Natural killer cell (primary cell): ENCODE results near the gene ACOT7. TPM values are rescaled to one million over a fixed set of nuclear protein-coding genes. Genes with fewer than 3 reads are reported as not detected.

Source experiments
- ATAC-seq, 3 donors: fragments of 150-1000 bp in 2 of 3; fragments of 200-7000 bp in 1 of 3; cut with Tn5 transposase; 1 replicate in 1 of 3; 2 replicates in 2 of 3; pipeline ENCODE4 v1.10.0; 2021; ENCODE audit warnings: mild to moderate bottlenecking in 2 of 3, moderate library complexity in 2 of 3
- DNase-seq, 2 donors: peaks; one replicate each; pipeline versions ENCODE4 v3.0.0 to v3.0.0-alpha.2; 2013 to 2021; ENCODE audit warnings: mixed read lengths in 1 of 2
- H3K27ac ChIP-seq: one replicate; pipeline ENCODE4 v1.5.1; 2013; ENCODE audit warnings: mild to moderate bottlenecking, low read length
- H3K27me3 ChIP-seq: one replicate; pipeline ENCODE4 v1.6.1; 2013; ENCODE audit warnings: low read length; ENCODE audit not compliant: control insufficient read depth, insufficient read depth
- H3K36me3 ChIP-seq: one replicate; pipeline ENCODE4 v1.6.1; 2013; ENCODE audit warnings: low read length; ENCODE audit not compliant: control insufficient read depth, insufficient read depth
- H3K4me1 ChIP-seq: one replicate; pipeline ENCODE4 v1.6.1; 2013; ENCODE audit warnings: low read length; ENCODE audit not compliant: control insufficient read depth, insufficient read depth
- H3K4me3 ChIP-seq: one replicate; pipeline ENCODE4 v1.5.1; 2013; ENCODE audit warnings: low read length
- H3K9me3 ChIP-seq: one replicate; pipeline ENCODE4 v1.6.1; 2013; ENCODE audit warnings: low read length; ENCODE audit not compliant: control insufficient read depth, insufficient read depth
- H3K27ac Mint-ChIP-seq, 2 donors: one replicate each; pipeline ENCODE4 v1.8.0; 2022; ENCODE audit warnings: mild to moderate bottlenecking in 2 of 2, mixed read lengths in 2 of 2, moderate library complexity in 1 of 2
- H3K27me3 Mint-ChIP-seq, 2 donors: one replicate each; pipeline ENCODE4 v1.8.0; 2022; ENCODE audit warnings: low read depth in 2 of 2, mixed read lengths in 2 of 2
- H3K36me3 Mint-ChIP-seq: one replicate; pipeline ENCODE4 v1.8.0; 2022; ENCODE audit warnings: mixed read lengths
- H3K4me1 Mint-ChIP-seq, 2 donors: one replicate each; pipeline ENCODE4 v1.8.0; 2022; ENCODE audit warnings: mixed read lengths in 2 of 2
- H3K4me3 Mint-ChIP-seq: one replicate; pipeline ENCODE4 v1.8.0; 2022; ENCODE audit warnings: mild to moderate bottlenecking, moderate library complexity, mixed read lengths
- H3K9me3 Mint-ChIP-seq, 2 donors: one replicate each; pipeline ENCODE4 v1.8.0; 2022; ENCODE audit warnings: mixed read lengths in 2 of 2
- WGBS: methylation state at CpG from one replicate; pipeline ENCODE4 v1.1.7; 2013; ENCODE audit warnings: missing lambda C conversion rate; ENCODE audit not compliant: insufficient coverage; 5-methylcytosine and 5-hydroxymethylcytosine counted together
- intact Hi-C: fragments of 100-400 bp; cut with micrococcal nuclease; formaldehyde crosslinking; loops from one replicate; pipeline ENCODE4 v1.14.2; 2022
- total RNA-seq, 4 donors: library from RNA; stranded (reverse); fragments of 120-200 nt in 1 of 4; gene quantifications; one replicate each; pipeline versions ENCODE4 v1.2.3 to v1.2.4, GENCODE V29; 2013 to 2022
- TF ChIP-seq, protein P1 (sequence below): fragments of 200-600 bp; IDR thresholded peaks from one replicate; pipeline ENCODE4 v1.8.0; 2022; ENCODE audit warnings: antibody characterized with exemption

ACOT7 gene
- total RNA-seq, 3 donors from 2014 or later (not counting 1 experiment from before 2014, with no cell fraction given) = 11.5 to 16.9 (median 15.4) TPM

DNA sequence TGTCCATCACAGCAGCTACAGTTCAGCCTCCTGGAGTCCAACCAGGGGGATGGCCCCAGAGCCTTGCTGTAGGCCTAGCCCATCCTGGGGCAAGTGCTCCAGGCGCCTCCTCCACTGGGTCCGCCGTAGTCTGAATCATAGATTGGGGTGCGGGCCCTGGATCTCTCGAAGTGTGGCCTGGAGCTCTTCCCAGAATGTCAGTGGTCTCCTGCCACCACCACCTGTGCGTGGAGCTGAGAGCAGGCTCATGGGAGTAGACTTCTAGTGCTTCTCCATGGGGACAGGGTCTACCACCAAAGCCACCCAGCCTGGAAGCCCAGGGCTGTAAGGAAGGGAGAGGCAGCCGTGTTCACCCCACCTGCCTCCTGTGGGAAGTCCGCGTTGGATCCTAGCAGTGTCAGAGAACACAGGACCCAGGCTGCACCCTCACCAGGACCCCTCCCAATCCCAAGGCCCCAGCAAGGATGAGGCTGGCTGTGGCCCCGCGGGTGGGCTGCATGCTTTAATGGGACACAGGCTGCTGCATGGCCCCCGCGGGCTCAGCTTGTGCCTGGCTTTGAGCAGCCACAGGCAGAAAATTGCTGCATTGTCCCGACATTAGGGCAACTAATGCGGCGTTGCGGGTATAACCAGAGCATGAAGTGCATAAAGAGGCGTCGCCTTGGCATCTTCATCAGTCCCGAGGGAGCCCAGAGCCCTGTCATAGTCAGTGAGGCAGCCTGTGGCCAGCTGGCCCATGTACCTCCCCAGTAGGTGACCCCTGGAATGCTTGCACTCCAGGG lies 150.3 kb downstream of the ACOT7 start:
- no peaks in the 10 kb centered on the region for H3K9me3 ChIP-seq

GRCh38 chr1:6241887-6242740 lies 151.5 kb downstream of the ACOT7 start:
- Histone ChIP-seq H3K27ac (no peak overlapping the region), H3K27me3 (peaks cover 51% of the 10 kb centered on the region), H3K4me1 (peaks cover 19% of the 10 kb centered on the region), H3K36me3 (no peaks in the 10 kb centered on the region), H3K9me3 (no peaks in the 10 kb centered on the region), H3K4me3 (no peak overlapping the region)
- Mint-ChIP-seq H3K27me3 (peaks cover 25 to 44% of the 10 kb centered on the region in 2 donors), H3K36me3 (no peaks in the 10 kb centered on the region), H3K4me3 (no peak overlapping the region), H3K27ac (no peak overlapping the region), H3K9me3 (no peaks in the 10 kb centered on the region), H3K4me1 (peaks cover 5 to 16% of the 10 kb centered on the region in 2 donors)
- no peak for ATAC-seq
- TF ChIP-seq, protein P1, sequence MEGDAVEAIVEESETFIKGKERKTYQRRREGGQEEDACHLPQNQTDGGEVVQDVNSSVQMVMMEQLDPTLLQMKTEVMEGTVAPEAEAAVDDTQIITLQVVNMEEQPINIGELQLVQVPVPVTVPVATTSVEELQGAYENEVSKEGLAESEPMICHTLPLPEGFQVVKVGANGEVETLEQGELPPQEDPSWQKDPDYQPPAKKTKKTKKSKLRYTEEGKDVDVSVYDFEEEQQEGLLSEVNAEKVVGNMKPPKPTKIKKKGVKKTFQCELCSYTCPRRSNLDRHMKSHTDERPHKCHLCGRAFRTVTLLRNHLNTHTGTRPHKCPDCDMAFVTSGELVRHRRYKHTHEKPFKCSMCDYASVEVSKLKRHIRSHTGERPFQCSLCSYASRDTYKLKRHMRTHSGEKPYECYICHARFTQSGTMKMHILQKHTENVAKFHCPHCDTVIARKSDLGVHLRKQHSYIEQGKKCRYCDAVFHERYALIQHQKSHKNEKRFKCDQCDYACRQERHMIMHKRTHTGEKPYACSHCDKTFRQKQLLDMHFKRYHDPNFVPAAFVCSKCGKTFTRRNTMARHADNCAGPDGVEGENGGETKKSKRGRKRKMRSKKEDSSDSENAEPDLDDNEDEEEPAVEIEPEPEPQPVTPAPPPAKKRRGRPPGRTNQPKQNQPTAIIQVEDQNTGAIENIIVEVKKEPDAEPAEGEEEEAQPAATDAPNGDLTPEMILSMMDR = no peak
- no peak for DNase-seq
- intact Hi-C loops = loop anchor here (5.0 kb wide), 1 partner anchor 135 kb away; no protein-coding TSS in a partner anchor
- 2% methylated on average over 99 of the region's 99 CpGs for WGBS

More for the DNA sequence above, 150.3 kb downstream of the ACOT7 start:
- H3K4me3 Mint-ChIP-seq = no peak overlapping the region
- peaks cover 53% of the 10 kb centered on the region for H3K27me3 ChIP-seq
- DNase-seq (no peak), ATAC-seq (no peak)
- H3K27me3 Mint-ChIP-seq = peaks cover 28 to 50% of the 10 kb centered on the region in 2 donors
- peaks cover 19% of the 10 kb centered on the region for H3K4me1 ChIP-seq
- H3K27ac Mint-ChIP-seq = no peak overlapping the region
- H3K27ac ChIP-seq = no peak overlapping the region
- 39% methylated on average over 20 of the region's 20 CpGs for WGBS
- H3K36me3 ChIP-seq = no peaks in the 10 kb centered on the region
- H3K36me3 Mint-ChIP-seq = no peaks in the 10 kb centered on the region
- no peaks in the 10 kb centered on the region for H3K9me3 Mint-ChIP-seq
- TF ChIP-seq, protein P1 = no peak
- no peak overlapping the region for H3K4me3 ChIP-seq
- peaks cover 5 to 16% of the 10 kb centered on the region in 2 donors for H3K4me1 Mint-ChIP-seq
- intact Hi-C loops = loop anchor here (5.0 kb wide), 1 partner anchor 136 kb away; no protein-coding TSS in a partner anchor

- Mint-ChIP-seq H3K4me1 (peaks cover 5 to 8% of the 10 kb centered on the region in 2 donors), H3K9me3 (no peaks in the 10 kb centered on the region), H3K4me3 (no peak overlapping the region), H3K36me3 (no peaks in the 10 kb centered on the region), H3K27ac (no peak overlapping the region), H3K27me3 (peaks cover 17 to 36% of the 10 kb centered on the region in 2 donors)
- TF ChIP-seq, protein P1 = no peak
- H3K27me3 ChIP-seq = peaks cover 43% of the 10 kb centered on the region
- no peaks in the 10 kb centered on the region for H3K9me3 ChIP-seq
- intact Hi-C loops = loop anchor here (5.0 kb wide), 1 partner anchor 134 kb away; no protein-coding TSS in a partner anchor
- no peak overlapping the region for H3K4me3 ChIP-seq
- no peaks in the 10 kb centered on the region for H3K36me3 ChIP-seq
- DNase-seq (no peak), ATAC-seq (no peak)
- 17% methylated on average over 33 of the region's 33 CpGs for WGBS
- peaks cover 12% of the 10 kb centered on the region for H3K4me1 ChIP-seq
- no peak overlapping the region for H3K27ac ChIP-seq
Observed at GRCh38 chr1:6241107-6241886, 152.3 kb downstream of the ACOT7 start.
